Measurements from ENCODE around the gene NUSAP1.
A peak's percentile ranks its signal among the peaks of the same experiment; 100 is the strongest.

Gene NUSAP1

GRCh38 chr15:41396111-41396510 is 63.4 kb downstream of the NUSAP1 start:
- Histone ChIP-seq H3K23ac (ENCODE audit: low read length) (no peak overlapping the region), H3K18ac (ENCODE audit: low read length) (no peak overlapping the region), H4K8ac (ENCODE audit: low read depth, low read length) (no peak overlapping the region), H2BK120ac (ENCODE audit: insufficient read depth, low read length, poor library complexity) (no peak overlapping the region), H3K79me1 (ENCODE audit: low read length) (no peaks in the 10 kb centered on the region), H2AFZ (ENCODE audit: insufficient read depth, low read length, poor library complexity) (no peak overlapping the region), H3K79me2 (ENCODE audit: control insufficient read depth, insufficient read depth, low read length, poor library complexity) (no peaks in the 10 kb centered on the region), H3K4ac (ENCODE audit: low read depth, low read length) (no peak overlapping the region), H3K27me3 (ENCODE audit: insufficient read depth, low read length) (no peaks in the 10 kb centered on the region), H3K27ac (ENCODE audit: low read depth, low read length) (no peak overlapping the region), H4K91ac (ENCODE audit: low read depth, low read length) (no peak overlapping the region), H2AK5ac (ENCODE audit: low read length) (no peak overlapping the region), H2BK12ac (ENCODE audit: low read length) (no peak overlapping the region), H2BK5ac (ENCODE audit: low read depth, low read length, poor library complexity) (no peak overlapping the region), H3K4me1 (ENCODE audit: control insufficient read depth in 1 of 2, insufficient read depth in 2 of 2, low read length in 2 of 2) (no peaks in the 10 kb centered on the region), H3K14ac (ENCODE audit: low read length) (no peak overlapping the region), H3K9me3 (ENCODE audit: insufficient read depth, low read depth, low read length) (no peaks in the 10 kb centered on the region), H3K4me3 (ENCODE audit: low read depth, low read length) (no peak overlapping the region), H3K36me3 (ENCODE audit: control insufficient read depth in 1 of 2, insufficient read depth in 2 of 2, low read length in 2 of 2) (peaks cover 14 to 15% of the 10 kb centered on the region in 2 experiments), H3K4me2 (ENCODE audit: low read length) (no peak overlapping the region), H4K12ac (ENCODE audit: low read depth, low read length) (no peak overlapping the region), H3K9ac (ENCODE audit: low read length) (no peak overlapping the region)
- DNase-seq, result no peak
- WGBS (ENCODE audit: extremely low coverage, insufficient coverage, insufficient read length), result no CpG with 5 or more reads among the region's 3 CpGs

- no CpG with 5 or more reads among the region's 9 CpGs for WGBS (ENCODE audit: extremely low coverage, insufficient coverage, insufficient read length)
These were observed 69.2 kb downstream of the NUSAP1 start for GRCh38 chr15:41401904-41402267.

GRCh38 chr15:41407341-41407740 is 74.7 kb downstream of the NUSAP1 start:
- Histone ChIP-seq H4K8ac (ENCODE audit: low read depth, low read length) (no peak overlapping the region), H3K79me1 (ENCODE audit: low read length) (no peaks in the 10 kb centered on the region), H3K23ac (ENCODE audit: low read length) (no peak overlapping the region), H3K79me2 (ENCODE audit: control insufficient read depth, insufficient read depth, low read length, poor library complexity) (no peaks in the 10 kb centered on the region), H3K9me3 (ENCODE audit: insufficient read depth, low read depth, low read length) (no peaks in the 10 kb centered on the region), H3K36me3 (ENCODE audit: control insufficient read depth in 1 of 2, insufficient read depth in 2 of 2, low read length in 2 of 2) (no peaks in the 10 kb centered on the region), H3K27ac (ENCODE audit: low read depth, low read length) (no peak overlapping the region), H3K4me3 (ENCODE audit: low read depth, low read length) (no peak overlapping the region), H4K91ac (ENCODE audit: low read depth, low read length) (no peak overlapping the region), H3K4me1 (ENCODE audit: control insufficient read depth in 1 of 2, insufficient read depth in 2 of 2, low read length in 2 of 2) (peaks cover 4 to 5% of the 10 kb centered on the region in 2 experiments), H3K4me2 (ENCODE audit: low read length) (no peak overlapping the region), H3K4ac (ENCODE audit: low read depth, low read length) (no peak overlapping the region), H2AK5ac (ENCODE audit: low read length) (no peak overlapping the region), H3K14ac (ENCODE audit: low read length) (no peak overlapping the region), H4K12ac (ENCODE audit: low read depth, low read length) (no peak overlapping the region), H2BK12ac (ENCODE audit: low read length) (no peak overlapping the region), H2BK120ac (ENCODE audit: insufficient read depth, low read length, poor library complexity) (no peak overlapping the region), H2BK5ac (ENCODE audit: low read depth, low read length, poor library complexity) (no peak overlapping the region), H3K18ac (ENCODE audit: low read length) (no peak overlapping the region), H3K27me3 (ENCODE audit: insufficient read depth, low read length) (no peaks in the 10 kb centered on the region), H3K9ac (ENCODE audit: low read length) (no peak overlapping the region), H2AFZ (ENCODE audit: insufficient read depth, low read length, poor library complexity) (no peak overlapping the region)
- no peak for DNase-seq
- no CpG with 5 or more reads among the region's 5 CpGs for WGBS (ENCODE audit: extremely low coverage, insufficient coverage, insufficient read length)

More at GRCh38 chr15:41401904-41402267, 69.2 kb downstream of the NUSAP1 start:
- Histone ChIP-seq H2AFZ (ENCODE audit: insufficient read depth, low read length, poor library complexity) (peak overlapping the region; percentile 97), H2BK120ac (ENCODE audit: insufficient read depth, low read length, poor library complexity) (peak overlapping the region; percentile 88), H4K12ac (ENCODE audit: low read depth, low read length) (peak overlapping the region; percentile 96), H3K27me3 (ENCODE audit: insufficient read depth, low read length) (no peaks in the 10 kb centered on the region), H3K4me2 (ENCODE audit: low read length) (peak overlapping the region; percentile 81), H4K8ac (ENCODE audit: low read depth, low read length) (peak overlapping the region; percentile 98), H3K27ac (ENCODE audit: low read depth, low read length) (peak overlapping the region; percentile 2), H3K4me3 (ENCODE audit: low read depth, low read length) (peak overlapping the region; percentile 100), H3K4ac (ENCODE audit: low read depth, low read length) (peak overlapping the region; percentile 89), H3K4me1 (ENCODE audit: control insufficient read depth in 1 of 2, insufficient read depth in 2 of 2, low read length in 2 of 2) (peaks cover 0 to 4% of the 10 kb centered on the region in 2 experiments), H3K23ac (ENCODE audit: low read length) (no peak overlapping the region), H2AK5ac (ENCODE audit: low read length) (no peak overlapping the region), H3K79me2 (ENCODE audit: control insufficient read depth, insufficient read depth, low read length, poor library complexity) (peaks cover 2% of the 10 kb centered on the region), H3K14ac (ENCODE audit: low read length) (peak overlapping the region; percentile 94), H3K36me3 (ENCODE audit: control insufficient read depth in 1 of 2, insufficient read depth in 2 of 2, low read length in 2 of 2) (no peaks in the 10 kb centered on the region), H3K9ac (ENCODE audit: low read length) (peak overlapping the region; percentile 99), H3K79me1 (ENCODE audit: low read length) (peaks cover 3% of the 10 kb centered on the region), H2BK12ac (ENCODE audit: low read length) (no peak overlapping the region), H3K9me3 (ENCODE audit: insufficient read depth, low read depth, low read length) (no peaks in the 10 kb centered on the region), H4K91ac (ENCODE audit: low read depth, low read length) (peak overlapping the region; percentile 89), H3K18ac (ENCODE audit: low read length) (peak overlapping the region; percentile 94), H2BK5ac (ENCODE audit: low read depth, low read length, poor library complexity) (peak overlapping the region; percentile 36)
- peak in 1 of 2 donors; percentile 9 for DNase-seq

- Histone ChIP-seq H3K27me3 (ENCODE audit: insufficient read depth, low read length) (no peaks in the 10 kb centered on the region), H3K4me2 (ENCODE audit: low read length) (no peak overlapping the region), H2BK120ac (ENCODE audit: insufficient read depth, low read length, poor library complexity) (no peak overlapping the region), H4K12ac (ENCODE audit: low read depth, low read length) (no peak overlapping the region), H3K4ac (ENCODE audit: low read depth, low read length) (no peak overlapping the region), H3K36me3 (ENCODE audit: control insufficient read depth in 1 of 2, insufficient read depth in 2 of 2, low read length in 2 of 2) (no peaks in the 10 kb centered on the region), H3K79me1 (ENCODE audit: low read length) (no peaks in the 10 kb centered on the region), H2BK5ac (ENCODE audit: low read depth, low read length, poor library complexity) (no peak overlapping the region), H3K14ac (ENCODE audit: low read length) (no peak overlapping the region), H3K23ac (ENCODE audit: low read length) (no peak overlapping the region), H4K8ac (ENCODE audit: low read depth, low read length) (no peak overlapping the region), H3K4me1 (ENCODE audit: control insufficient read depth in 1 of 2, insufficient read depth in 2 of 2, low read length in 2 of 2) (peaks cover 0 to 5% of the 10 kb centered on the region in 2 experiments), H3K4me3 (ENCODE audit: low read depth, low read length) (no peak overlapping the region), H3K18ac (ENCODE audit: low read length) (no peak overlapping the region), H2BK12ac (ENCODE audit: low read length) (no peak overlapping the region), H2AFZ (ENCODE audit: insufficient read depth, low read length, poor library complexity) (no peak overlapping the region), H3K79me2 (ENCODE audit: control insufficient read depth, insufficient read depth, low read length, poor library complexity) (no peaks in the 10 kb centered on the region), H3K27ac (ENCODE audit: low read depth, low read length) (no peak overlapping the region), H2AK5ac (ENCODE audit: low read length) (no peak overlapping the region), H3K9me3 (ENCODE audit: insufficient read depth, low read depth, low read length) (no peaks in the 10 kb centered on the region), H3K9ac (ENCODE audit: low read length) (no peak overlapping the region), H4K91ac (ENCODE audit: low read depth, low read length) (no peak overlapping the region)
- DNase-seq, result peak; percentile 40 to 51
- no CpG with 5 or more reads among the region's 2 CpGs for WGBS (ENCODE audit: extremely low coverage, insufficient coverage, insufficient read length)
These were observed 75.6 kb downstream of the NUSAP1 start for GRCh38 chr15:41408234-41408641.
